Measurements from ENCODE around the gene DUSP2. TPM values are rescaled to one million over a fixed set of nuclear protein-coding genes. Genes with fewer than 3 reads are reported as not detected.

The DUSP2 gene
- total RNA-seq, 1 experiment from 2014 or later: 1.4 TPM

DNA sequence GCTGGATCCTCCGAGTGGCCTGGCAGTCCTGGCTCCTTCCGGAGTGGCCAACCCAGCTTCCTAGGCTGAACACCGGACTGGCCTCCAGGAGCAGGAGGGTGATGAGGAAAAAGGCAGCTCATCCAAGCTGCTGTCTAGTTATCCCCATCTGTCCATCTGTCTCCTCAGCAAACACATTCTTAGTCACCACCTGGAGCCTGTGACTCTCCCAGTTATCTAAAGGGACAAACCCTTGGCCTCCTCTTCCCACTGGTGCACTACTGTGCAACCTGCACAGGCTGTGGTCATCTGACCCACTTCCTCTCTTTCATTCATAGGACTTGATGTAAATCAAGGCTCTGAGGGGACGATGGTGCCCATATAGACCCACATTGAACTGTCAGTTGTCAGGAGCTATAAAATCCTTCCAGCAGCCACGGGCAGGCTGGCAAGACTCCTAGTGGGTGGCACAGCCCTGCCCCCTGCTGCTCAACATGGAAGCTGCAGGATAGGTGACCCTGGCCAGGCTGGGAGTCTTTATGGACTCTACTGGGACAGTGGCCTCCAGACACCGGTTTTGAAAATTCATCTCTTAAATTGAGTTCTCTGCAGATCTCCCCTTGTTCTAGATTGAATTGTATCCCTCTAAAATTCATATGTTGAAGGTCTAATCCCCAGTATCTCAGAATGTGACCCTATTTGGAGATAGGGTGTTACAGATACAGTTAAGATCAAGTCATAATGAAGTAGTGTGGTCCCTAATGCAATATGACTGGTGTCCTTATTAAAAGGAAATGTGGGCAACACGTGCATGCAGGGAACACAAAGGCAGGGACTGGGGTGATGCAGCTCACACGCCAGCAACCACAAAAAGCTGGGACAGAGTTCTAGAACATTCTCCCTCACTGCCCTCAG lies 29.3 kb upstream of the DUSP2 start:
- TF ChIP-seq EZH2 (IDR thresholded peaks at IDR 0.05; ENCODE audit: borderline replicate concordance, low read depth, low read length, poor library complexity, severe bottlenecking): no peak
- TF ChIP-seq, protein P1, sequence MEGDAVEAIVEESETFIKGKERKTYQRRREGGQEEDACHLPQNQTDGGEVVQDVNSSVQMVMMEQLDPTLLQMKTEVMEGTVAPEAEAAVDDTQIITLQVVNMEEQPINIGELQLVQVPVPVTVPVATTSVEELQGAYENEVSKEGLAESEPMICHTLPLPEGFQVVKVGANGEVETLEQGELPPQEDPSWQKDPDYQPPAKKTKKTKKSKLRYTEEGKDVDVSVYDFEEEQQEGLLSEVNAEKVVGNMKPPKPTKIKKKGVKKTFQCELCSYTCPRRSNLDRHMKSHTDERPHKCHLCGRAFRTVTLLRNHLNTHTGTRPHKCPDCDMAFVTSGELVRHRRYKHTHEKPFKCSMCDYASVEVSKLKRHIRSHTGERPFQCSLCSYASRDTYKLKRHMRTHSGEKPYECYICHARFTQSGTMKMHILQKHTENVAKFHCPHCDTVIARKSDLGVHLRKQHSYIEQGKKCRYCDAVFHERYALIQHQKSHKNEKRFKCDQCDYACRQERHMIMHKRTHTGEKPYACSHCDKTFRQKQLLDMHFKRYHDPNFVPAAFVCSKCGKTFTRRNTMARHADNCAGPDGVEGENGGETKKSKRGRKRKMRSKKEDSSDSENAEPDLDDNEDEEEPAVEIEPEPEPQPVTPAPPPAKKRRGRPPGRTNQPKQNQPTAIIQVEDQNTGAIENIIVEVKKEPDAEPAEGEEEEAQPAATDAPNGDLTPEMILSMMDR (conservative IDR thresholded peaks at IDR 0.05; ENCODE audit: low read depth, low read length): peak; percentile 91
- CTCF ChIA-PET: interaction anchor here (0.6 to 1.8 kb wide), 17 partner anchors 17 to 701 kb away, joined by 3 to 47 read pairs (median 3); partner anchors contain the start of gene ASTL
- POLR2A ChIA-PET (ENCODE audit: low non-redundant PET): interaction anchor here (0.6 kb wide), 1 partner anchor 93 kb away, joined by 3 read pairs; no protein-coding TSS in a partner anchor
- no peak overlapping the region for H3K27ac ChIP-seq (ENCODE audit: low read depth, low read length, poor library complexity, severe bottlenecking)
- no peaks in the 10 kb centered on the region for H3K36me3 ChIP-seq (ENCODE audit: insufficient read depth, low read length, poor library complexity, severe bottlenecking)
- H3K4me1 ChIP-seq (ENCODE audit: insufficient read depth, low read length, poor library complexity, severe bottlenecking): peaks cover under 1% of the 10 kb centered on the region
- H3K27me3 ChIP-seq (replicated peaks; ENCODE audit: insufficient read depth, low read depth, low read length, poor library complexity): no peaks in the 10 kb centered on the region
- DNase-seq (ENCODE audit: low spot score): peak; percentile 78
- no TSS peak for BruUV-seq (replicated peaks)
- H3K4me3 ChIP-seq (ENCODE audit: low read depth, low read length, poor library complexity, severe bottlenecking): no peak overlapping the region
- H3K9me3 ChIP-seq (ENCODE audit: low read depth, low read length, poor library complexity, severe bottlenecking): no peaks in the 10 kb centered on the region
- intact Hi-C loops (cut with micrococcal nuclease; ENCODE audit: unreplicated experiment): loop anchor here (1.0 to 10.0 kb wide), 3 partner anchors 36 to 182 kb away; partner anchors contain the start of genes ADRA2B and ASTL

DNA sequence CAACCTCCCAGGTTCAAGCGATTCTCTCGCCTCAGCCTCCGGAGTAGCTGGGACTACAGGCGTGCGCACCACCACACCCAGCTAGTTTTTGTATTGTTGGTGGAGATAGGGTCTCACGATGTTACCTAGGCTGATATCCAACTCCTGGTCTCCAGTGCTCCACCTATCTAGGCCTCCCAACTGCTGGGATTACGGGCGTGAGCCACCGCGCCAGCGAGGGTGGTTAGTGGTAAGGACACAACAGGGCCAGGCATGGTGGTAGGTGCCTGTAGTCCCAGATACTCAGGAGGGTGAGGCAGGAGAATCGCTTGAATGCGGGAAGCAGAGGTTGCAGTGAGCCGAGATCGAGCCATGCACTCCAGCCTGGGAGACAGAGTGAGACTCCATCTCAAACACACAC lies 26.6 kb upstream of the DUSP2 start:
- Histone ChIP-seq H3K4me3 (ENCODE audit: low read depth, low read length, poor library complexity, severe bottlenecking) (no peak overlapping the region), H3K9me3 (ENCODE audit: low read depth, low read length, poor library complexity, severe bottlenecking) (no peaks in the 10 kb centered on the region), H3K27me3 (replicated peaks; ENCODE audit: insufficient read depth, low read depth, low read length, poor library complexity) (no peaks in the 10 kb centered on the region), H3K4me1 (ENCODE audit: insufficient read depth, low read length, poor library complexity, severe bottlenecking) (peaks cover 6% of the 10 kb centered on the region), H3K36me3 (ENCODE audit: insufficient read depth, low read length, poor library complexity, severe bottlenecking) (no peaks in the 10 kb centered on the region), H3K27ac (ENCODE audit: low read depth, low read length, poor library complexity, severe bottlenecking) (no peak overlapping the region)
- ChIA-PET CTCF (no interaction called here), POLR2A (ENCODE audit: low non-redundant PET) (no interaction called here)
- BruUV-seq (replicated peaks): no TSS peak
- DNase-seq (ENCODE audit: low spot score): no peak
- intact Hi-C loops (cut with micrococcal nuclease; ENCODE audit: unreplicated experiment): loop anchor here (10.0 kb wide), 1 partner anchor 57 kb away; the partner anchor contains the start of gene ADRA2B
- TF ChIP-seq EZH2 (IDR thresholded peaks at IDR 0.05; ENCODE audit: borderline replicate concordance, low read depth, low read length, poor library complexity, severe bottlenecking): no peak
- TF ChIP-seq, protein P1 (conservative IDR thresholded peaks at IDR 0.05; ENCODE audit: low read depth, low read length): no peak

DNA sequence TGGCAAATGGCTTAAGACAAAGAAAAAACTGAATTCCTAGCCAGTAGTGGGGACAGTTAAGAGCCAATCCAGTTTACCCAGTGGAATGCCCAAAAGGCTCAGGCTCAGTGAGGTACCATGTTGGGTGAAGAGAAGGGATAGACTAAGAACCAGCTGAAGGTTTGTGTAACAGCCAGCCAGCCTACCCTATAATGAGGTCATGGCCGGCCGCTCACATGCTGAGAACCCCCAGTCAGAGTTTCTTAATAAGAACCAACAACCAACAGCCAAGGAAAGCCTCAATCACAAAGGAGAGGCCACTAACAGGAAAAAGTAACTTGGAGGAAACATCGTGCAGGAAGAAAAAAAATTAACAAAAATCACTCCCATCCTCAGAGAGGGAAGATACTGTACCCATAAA lies 25.4 kb upstream of the DUSP2 start:
- no peak overlapping the region for H3K4me3 ChIP-seq (ENCODE audit: low read depth, low read length, poor library complexity, severe bottlenecking)
- H3K36me3 ChIP-seq (ENCODE audit: insufficient read depth, low read length, poor library complexity, severe bottlenecking): no peaks in the 10 kb centered on the region
- no peak for TF ChIP-seq EZH2 (IDR thresholded peaks at IDR 0.05; ENCODE audit: borderline replicate concordance, low read depth, low read length, poor library complexity, severe bottlenecking)
- TF ChIP-seq, protein P1 (conservative IDR thresholded peaks at IDR 0.05; ENCODE audit: low read depth, low read length): no peak
- DNase-seq (ENCODE audit: low spot score): no peak
- POLR2A ChIA-PET (ENCODE audit: low non-redundant PET): no interaction called here
- no peak overlapping the region for H3K27ac ChIP-seq (ENCODE audit: low read depth, low read length, poor library complexity, severe bottlenecking)
- peaks cover 6% of the 10 kb centered on the region for H3K4me1 ChIP-seq (ENCODE audit: insufficient read depth, low read length, poor library complexity, severe bottlenecking)
- intact Hi-C loops (cut with micrococcal nuclease; ENCODE audit: unreplicated experiment): loop anchor here (10.0 kb wide), 1 partner anchor 56 kb away; the partner anchor contains the start of gene ADRA2B
- no TSS peak for BruUV-seq (replicated peaks)
- CTCF ChIA-PET: no interaction called here
- H3K27me3 ChIP-seq (replicated peaks; ENCODE audit: insufficient read depth, low read depth, low read length, poor library complexity): no peaks in the 10 kb centered on the region
- no peaks in the 10 kb centered on the region for H3K9me3 ChIP-seq (ENCODE audit: low read depth, low read length, poor library complexity, severe bottlenecking)
